ENCODE results near the gene ANKRD55. TPM values are rescaled to one million over a fixed set of nuclear protein-coding genes. Genes with fewer than 3 reads are reported as not detected.
"Not testable (repeated sequence)": the region's sequence is repeated elsewhere in the genome, so short reads cannot be mapped to it uniquely, and the experiment has no call there.

The ANKRD55 gene
- total RNA-seq, 2 donors from 2014 or later: 0.29 TPM; not detected in 1

GRCh38 chr5:56215019-56215830, 17.9 kb downstream of the ANKRD55 start:
- DNase-seq (no peak), ATAC-seq (no peak)
- intact Hi-C loops (cut with DNase I): no loop called here

- DNase-seq; ATAC-seq; intact Hi-C loops (cut with DNase I): not testable (repeated sequence)
Measured at GRCh38 chr5:56213886-56214535, 19.1 kb downstream of the ANKRD55 start.

- intact Hi-C loops (cut with DNase I): no loop called here
- ATAC-seq: no peak
- no peak for DNase-seq
Measured at GRCh38 chr5:56212130-56212879, 20.8 kb downstream of the ANKRD55 start.

- intact Hi-C loops (cut with DNase I): no loop called here
- ATAC-seq (peak in 1 of 2 donors; percentile 90), DNase-seq (no peak)
Measured at GRCh38 chr5:56211298-56211865, 21.7 kb downstream of the ANKRD55 start.

- intact Hi-C loops (cut with DNase I): loop anchor here in 1 of 2 donors (10.0 kb wide), 1 partner anchor 224 kb away; no protein-coding TSS in a partner anchor
- DNase-seq: no peak
- ATAC-seq: no peak
Measured at GRCh38 chr5:56208681-56209080, 24.4 kb downstream of the ANKRD55 start.

GRCh38 chr5:56207537-56207936, 25.6 kb downstream of the ANKRD55 start:
- intact Hi-C loops (cut with DNase I): loop anchor here in 1 of 2 donors (10.0 kb wide), 1 partner anchor 223 kb away; no protein-coding TSS in a partner anchor
- DNase-seq (no peak), ATAC-seq (no peak)

- ATAC-seq (no peak), DNase-seq (no peak)
- intact Hi-C loops (cut with DNase I): loop anchor here in 1 of 2 donors (10.0 kb wide), 1 partner anchor 222 kb away; no protein-coding TSS in a partner anchor
Measured at GRCh38 chr5:56206126-56206910, 26.8 kb downstream of the ANKRD55 start.

- not testable (repeated sequence) for ATAC-seq, DNase-seq
- intact Hi-C loops (cut with DNase I): loop anchor here in 1 of 2 donors (5.0 to 10.0 kb wide), 2 partner anchors 219 to 267 kb away; no protein-coding TSS in a partner anchor
Measured at GRCh38 chr5:56203936-56204335, 29.2 kb downstream of the ANKRD55 start.

GRCh38 chr5:56202483-56202882, 30.6 kb downstream of the ANKRD55 start:
- peak in 1 of 2 donors; percentile 20 for ATAC-seq
- no peak for DNase-seq
- intact Hi-C loops (cut with DNase I): loop anchor here in 1 of 2 donors (5.0 to 10.0 kb wide), 2 partner anchors 218 to 265 kb away; no protein-coding TSS in a partner anchor

GRCh38 chr5:56201762-56202261, 31.3 kb downstream of the ANKRD55 start:
- DNase-seq, ATAC-seq: not testable (repeated sequence)
- intact Hi-C loops (cut with DNase I): loop anchor here in 1 of 2 donors (5.0 to 10.0 kb wide), 2 partner anchors 217 to 265 kb away; no protein-coding TSS in a partner anchor

- DNase-seq: peak; percentile 53
- intact Hi-C loops (cut with DNase I): loop anchor here in 1 of 2 donors (5.0 to 10.0 kb wide), 2 partner anchors 216 to 264 kb away; no protein-coding TSS in a partner anchor
Measured at GRCh38 chr5:56200971-56201666, 32.0 kb downstream of the ANKRD55 start.

GRCh38 chr5:56195016-56195415, 38.1 kb downstream of the ANKRD55 start:
- DNase-seq (no peak), ATAC-seq (no peak)
- intact Hi-C loops (cut with DNase I): no loop called here

More at GRCh38 chr5:56200971-56201666, 32.0 kb downstream of the ANKRD55 start:
- ATAC-seq: peak; percentile 98 to 99

- intact Hi-C loops (cut with DNase I): loop anchor here in 1 of 2 donors (5.0 kb wide), 1 partner anchor 260 kb away; no protein-coding TSS in a partner anchor
- ATAC-seq (no peak), DNase-seq (no peak)
Measured at GRCh38 chr5:56192246-56192645, 40.9 kb downstream of the ANKRD55 start.

- intact Hi-C loops (cut with DNase I): loop anchor here in 1 of 2 donors (5.0 kb wide), 1 partner anchor 259 kb away; no protein-coding TSS in a partner anchor
- ATAC-seq (no peak), DNase-seq (no peak)
Measured at GRCh38 chr5:56191656-56192055, 41.5 kb downstream of the ANKRD55 start.

GRCh38 chr5:56190497-56190896, 42.6 kb downstream of the ANKRD55 start:
- ATAC-seq: peak in 1 of 2 donors; percentile 51
- DNase-seq: peak; percentile 35
- intact Hi-C loops (cut with DNase I): loop anchor here in 1 of 2 donors (5.0 kb wide), 1 partner anchor 258 kb away; no protein-coding TSS in a partner anchor

- DNase-seq: no peak
- intact Hi-C loops (cut with DNase I): no loop called here
- no peak for ATAC-seq
Measured at GRCh38 chr5:56185768-56186311, 47.3 kb downstream of the ANKRD55 start.

GRCh38 chr5:56183506-56183905, 49.6 kb downstream of the ANKRD55 start:
- DNase-seq (no peak), ATAC-seq (no peak)
- intact Hi-C loops (cut with DNase I): no loop called here

Data from left cardiac atrium (tissue), 4 donors.